ELR (cell line): ENCODE results near the gene DNAJB8.

Experiments used
- DNase-seq: peaks from one replicate; pipeline ENCODE4 v3.0.0-alpha.2; 2015; ENCODE audit warnings: low read depth

Gene DNAJB8

DNA sequence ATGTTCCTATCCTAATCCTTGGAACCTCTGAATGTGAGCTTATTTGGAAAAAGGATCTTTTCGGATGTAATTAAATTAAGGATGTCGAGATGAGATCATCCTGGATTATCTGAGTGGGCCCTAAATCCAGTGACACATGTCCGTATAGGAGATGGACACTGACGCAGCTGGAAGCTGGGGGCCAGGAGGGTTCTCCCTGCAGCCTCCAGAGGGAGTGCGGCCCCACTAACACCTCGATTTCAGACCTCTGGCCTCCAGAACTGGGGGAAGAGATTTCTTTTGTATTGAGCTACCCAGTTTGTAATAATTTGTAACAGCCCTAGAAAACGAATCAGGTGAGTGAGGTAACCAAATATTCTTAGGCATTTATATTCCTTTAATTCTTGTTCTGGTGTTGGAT is 2.5 kb downstream of the DNAJB8 start:
- peak; percentile 15 for DNase-seq

DNA sequence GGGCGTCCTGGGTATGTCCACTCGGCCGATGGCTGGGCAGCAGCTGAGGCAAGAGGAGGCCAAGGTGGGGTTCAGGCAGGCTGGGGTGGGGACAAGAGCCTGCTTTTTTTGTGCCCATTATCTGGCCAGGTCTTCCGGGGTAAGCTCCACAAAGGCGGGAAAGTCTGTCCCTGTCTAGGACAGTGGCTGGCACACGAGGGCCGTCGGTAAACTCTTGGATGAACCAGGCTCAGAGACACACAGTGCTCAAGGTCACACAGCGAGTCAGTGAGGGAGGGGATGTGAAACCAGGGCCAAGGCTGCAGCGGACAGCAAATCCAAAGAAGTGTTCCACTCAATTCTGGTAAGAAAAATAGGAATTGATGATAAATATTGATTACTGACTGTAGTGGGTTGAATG is 2.9 kb downstream of the DNAJB8 start:
- no peak for DNase-seq

DNA sequence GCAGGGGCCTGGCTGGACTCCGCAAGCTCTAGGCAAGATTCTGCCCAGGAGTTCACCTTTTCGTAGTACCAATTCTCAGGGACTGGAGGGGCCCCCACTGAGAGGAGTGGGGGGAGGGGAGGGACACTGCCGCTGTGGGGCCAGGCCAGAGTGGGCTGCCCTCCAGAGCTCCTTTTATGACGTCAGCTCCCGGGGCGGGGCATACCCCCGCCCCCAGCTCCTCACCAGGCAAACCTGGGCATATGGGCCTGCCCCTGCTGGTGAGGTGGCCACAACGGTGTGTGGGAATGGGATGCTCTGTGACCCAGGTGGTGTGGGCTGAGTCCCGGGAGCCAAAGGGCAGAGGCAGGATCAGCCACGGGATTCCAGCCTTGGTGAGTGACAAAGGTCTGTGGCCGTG is 3.3 kb downstream of the DNAJB8 start:
- DNase-seq = no peak

DNA sequence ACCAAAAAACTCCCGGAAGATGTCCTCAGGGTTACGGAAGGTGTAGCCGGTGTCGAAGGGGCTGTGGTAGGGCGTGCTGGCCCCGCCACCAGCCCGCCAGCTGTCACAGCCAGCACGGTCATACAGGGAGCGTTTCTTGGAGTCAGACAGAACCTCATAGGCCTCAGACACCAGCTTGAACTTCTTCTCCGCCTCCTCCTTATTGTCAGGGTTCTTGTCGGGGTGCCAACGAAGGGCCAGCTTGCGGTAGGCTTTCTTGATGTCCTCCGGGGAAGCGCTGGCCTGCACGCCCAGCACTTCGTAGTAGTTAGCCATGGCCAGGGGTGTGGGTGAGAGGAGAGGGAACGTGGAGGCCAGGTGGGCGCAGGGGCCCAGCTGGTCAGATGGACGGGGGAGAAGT is 3.8 kb downstream of the DNAJB8 start:
- DNase-seq = no peak

DNA sequence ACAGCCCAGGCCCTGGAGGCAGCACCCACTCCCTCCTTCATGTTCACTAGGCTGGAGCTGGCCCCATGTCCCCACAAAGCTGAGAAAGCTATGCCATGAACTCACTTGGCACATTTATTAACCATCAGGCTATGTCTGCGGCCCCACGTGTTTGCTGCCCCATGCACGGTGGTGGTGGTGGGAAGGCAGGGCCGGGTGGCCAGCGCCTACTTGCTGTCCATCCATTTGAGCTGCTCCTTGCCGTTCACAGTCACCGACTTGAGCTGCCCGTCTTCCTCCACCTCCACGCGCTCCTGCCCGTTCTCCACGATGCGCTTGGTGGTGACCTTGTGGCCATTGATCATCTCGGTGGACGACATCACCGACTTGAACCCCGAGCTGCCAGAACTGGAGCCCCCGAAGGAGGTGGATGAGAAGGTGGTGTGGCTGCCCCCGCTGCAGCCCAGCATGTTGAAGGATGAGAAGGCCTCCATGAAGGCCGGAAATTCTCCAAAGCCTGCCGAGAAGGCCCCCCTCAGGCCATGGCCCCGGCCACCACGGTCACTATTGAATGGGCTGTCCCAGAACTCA is 4.3 kb downstream of the DNAJB8 start:
- DNase-seq = no peak

DNA sequence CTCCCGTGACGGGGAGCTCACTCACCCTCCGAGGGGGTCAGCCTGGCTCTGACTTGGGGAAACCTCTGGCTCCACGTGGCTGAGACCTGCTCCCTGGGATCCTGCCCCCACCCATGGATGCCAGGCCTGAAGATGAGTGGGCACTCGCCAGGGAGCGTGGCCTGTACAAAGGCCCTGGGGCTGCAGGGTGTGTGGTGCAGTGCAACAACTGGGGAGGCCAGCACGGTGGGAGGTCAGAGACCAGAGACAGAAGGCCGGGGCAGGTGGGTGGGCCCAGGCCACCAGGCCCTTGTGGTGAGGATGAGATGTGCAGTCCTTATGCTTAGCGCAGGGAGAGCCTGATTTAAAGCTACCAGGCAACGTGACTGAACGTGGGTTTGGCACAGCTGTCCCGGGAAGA is 5.0 kb downstream of the DNAJB8 start:
- no peak for DNase-seq

DNA sequence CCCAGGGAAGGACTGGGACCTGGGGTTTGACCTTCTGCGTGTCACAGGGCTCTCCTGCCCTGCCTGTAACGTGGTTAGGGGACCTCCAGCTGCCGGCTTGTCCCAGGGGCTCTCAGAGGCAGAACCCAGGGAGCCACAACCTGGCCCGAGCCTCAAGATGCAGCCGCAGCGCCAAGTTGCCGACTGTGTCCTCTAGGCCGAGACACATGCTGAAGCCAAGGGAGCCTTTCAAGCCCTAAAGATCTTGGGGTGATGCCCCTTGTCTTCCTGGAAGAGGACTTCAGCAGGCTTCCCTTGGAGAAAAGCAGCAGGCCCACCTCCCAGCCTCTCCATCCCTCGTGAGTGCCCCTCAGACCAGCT is 7.2 kb downstream of the DNAJB8 start:
- no peak for DNase-seq

DNA sequence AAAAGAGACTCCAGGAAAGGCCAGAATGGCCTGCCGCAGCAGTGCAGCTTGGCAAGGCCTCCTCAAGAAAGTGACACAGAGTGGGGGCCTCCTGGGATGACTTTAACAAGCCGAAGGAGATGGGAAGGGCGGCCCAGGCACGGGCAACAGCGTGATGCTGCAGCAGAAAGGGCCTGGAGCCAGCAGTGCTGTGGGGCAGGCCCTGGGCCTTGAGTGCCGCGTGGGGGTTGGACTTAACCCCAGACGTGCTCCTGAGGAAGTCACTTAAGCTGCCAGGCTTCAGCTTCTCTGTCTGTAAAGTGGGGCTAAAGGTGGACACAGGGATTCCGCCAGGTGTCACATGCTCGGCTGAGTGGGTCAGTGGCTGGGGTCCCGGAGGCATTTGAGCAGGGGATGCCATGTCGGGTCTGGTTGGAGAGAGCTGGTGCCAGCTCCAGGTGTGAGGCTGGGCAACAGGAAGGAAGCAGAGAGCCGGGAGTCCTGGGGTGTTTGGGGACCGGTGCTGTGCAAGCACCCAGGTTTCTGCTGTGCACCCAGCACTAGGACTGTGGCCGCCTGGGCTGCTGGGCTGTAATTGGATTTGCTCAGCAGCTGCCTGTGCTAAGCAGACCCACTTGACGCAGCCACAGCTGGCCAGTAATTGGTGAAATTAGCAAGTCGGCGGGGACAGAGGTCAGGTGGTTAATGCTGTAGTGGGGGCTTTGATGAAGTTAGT is 7.8 kb downstream of the DNAJB8 start:
- no peak for DNase-seq

DNA sequence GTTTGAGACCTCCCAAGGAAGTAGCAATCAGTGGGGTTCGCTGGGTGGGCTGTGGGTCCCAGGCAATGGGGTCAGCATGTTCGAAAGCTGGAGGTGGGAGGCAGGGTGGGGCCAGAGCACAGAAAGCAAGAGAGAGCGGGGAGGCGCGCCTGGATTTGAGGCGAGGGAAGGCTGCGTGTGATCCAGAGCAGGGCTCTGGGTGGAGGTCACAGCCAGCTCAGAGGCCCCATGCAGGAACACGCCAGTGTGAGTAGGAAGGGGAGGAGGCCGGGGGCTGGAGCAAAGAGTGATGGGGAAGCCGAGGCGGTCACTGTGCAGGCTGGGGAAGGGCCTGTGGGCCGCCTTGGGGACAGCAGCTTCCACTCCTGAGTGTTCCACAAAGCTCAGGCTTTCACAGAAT is 8.8 kb downstream of the DNAJB8 start:
- DNase-seq = no peak

DNA sequence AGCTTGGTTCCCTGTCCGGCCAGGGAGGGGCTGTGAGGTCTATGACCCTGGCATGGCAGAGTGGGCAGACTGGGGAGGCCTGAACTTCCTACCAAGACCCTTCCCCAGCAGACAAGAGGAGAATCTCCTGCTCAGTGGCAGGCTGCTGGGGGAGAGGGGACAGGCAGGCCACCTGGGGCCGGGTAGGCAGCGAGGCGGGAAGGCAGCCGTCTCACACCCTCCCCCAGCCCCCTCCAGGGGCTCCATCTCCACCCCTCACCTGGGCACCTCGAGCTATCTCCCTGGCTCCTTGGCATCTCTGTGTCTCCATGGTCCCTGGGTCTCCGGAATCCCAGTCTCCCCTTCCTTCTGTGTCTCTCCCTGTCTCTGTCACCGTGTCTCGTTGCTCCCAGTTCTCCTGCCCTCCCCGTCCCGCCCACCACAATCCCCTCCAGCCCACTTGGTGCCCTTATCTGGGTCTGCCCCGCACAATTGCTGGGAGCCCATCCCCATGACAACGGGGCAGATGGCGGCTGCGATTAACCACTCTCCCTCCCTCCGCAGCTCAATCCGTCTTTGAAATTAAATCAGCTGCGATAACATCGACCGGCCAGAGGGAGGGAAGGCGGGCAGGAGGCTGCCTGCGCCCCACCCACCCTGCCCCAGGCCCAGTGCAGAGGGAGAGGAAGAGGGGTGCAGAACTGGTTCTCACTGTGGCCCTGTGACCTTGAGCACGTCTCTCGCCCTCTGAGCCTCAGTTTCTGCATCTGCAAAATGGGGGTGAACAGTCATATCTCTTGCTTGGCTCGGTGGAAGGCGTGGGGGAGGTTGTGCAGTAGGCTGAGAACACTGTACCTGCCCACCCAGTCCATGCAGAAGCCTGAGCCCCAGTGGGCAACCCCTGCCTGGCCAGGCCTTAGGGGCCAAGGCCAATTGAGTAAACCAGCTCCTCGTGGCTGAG is 9.6 kb downstream of the DNAJB8 start:
- no peak for DNase-seq

DNA sequence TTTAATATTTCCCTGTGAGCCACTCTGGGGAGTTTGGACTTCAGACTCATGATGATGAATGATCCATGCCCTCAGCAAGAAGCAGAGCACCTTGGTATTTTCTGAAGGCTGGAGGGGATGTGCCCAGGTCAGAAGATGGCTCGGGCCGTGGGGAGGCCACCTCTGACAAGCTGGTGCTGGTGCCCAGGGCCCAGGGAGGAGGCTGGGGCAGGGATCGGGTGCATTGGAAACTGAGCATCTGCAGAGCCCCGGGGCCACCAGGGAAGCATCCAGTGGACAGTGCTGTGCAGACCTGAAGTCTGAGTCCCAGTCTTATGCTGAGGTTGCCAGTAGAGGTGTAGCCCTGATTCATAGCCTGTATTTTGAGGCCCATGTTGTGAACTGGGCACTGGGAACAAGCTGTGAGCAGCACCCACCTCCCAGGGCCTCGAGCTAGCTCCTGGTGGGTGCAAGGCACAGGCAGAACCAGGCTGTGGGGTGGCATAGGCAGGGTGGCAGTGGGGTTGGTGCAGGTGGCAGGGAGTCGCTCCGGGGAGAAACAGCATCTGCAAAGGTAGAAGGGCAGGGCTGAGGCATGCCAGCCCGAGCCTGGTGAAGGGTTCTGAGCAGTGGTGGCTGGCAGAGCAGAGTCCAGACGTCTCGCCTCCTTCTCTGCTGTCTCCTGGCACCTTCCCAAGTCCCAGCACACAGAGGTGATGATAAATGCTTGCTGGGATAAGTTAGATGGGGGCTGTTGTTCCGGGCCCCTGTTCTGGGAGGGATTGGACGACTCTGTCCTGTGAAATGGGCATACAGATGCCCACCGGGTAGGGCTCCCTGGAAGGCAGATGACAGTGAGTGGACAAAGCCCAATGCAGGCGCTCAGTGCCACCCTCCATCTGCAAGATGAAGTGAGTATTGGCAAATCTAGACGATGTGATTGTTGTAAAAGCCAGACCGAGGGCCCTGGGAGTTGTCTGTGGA is 10.6 kb downstream of the DNAJB8 start:
- DNase-seq = no peak

DNA sequence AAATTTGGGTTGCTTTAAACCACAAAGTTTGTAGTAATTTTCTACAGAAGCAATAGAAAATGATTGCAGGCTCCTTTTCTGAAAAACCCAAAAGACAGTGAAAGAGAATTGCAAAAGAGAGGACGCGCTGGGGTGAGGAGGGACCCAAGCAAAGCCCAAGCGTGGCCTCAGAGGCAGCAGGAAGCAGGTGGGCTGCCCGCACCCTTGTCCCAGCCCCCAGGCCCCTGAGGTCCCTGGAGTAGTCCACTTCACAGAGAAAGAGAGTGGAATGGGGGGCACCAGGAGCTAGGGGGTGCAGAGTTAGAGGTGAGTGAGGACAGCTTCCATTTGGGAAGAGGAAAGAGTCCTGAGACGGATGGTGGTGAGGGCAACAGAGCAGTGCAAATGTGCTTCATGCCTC is 11.6 kb downstream of the DNAJB8 start:
- DNase-seq = no peak

DNA sequence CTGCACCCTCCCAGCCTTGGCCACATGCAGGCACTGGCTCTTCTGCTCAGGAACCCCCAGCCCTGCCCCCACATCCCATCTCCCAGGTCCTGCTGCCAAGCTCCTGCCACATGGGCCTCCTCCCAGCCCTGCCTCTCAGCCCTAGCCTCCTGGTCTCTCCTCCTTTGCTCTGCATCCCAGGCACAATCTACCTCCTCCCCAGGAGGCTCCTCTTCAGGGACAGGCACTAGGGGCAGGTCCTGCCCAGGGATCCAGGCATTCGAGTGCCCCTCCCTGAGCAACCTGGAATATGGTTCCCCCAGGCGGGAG is 12.4 kb downstream of the DNAJB8 start:
- no peak for DNase-seq

DNA sequence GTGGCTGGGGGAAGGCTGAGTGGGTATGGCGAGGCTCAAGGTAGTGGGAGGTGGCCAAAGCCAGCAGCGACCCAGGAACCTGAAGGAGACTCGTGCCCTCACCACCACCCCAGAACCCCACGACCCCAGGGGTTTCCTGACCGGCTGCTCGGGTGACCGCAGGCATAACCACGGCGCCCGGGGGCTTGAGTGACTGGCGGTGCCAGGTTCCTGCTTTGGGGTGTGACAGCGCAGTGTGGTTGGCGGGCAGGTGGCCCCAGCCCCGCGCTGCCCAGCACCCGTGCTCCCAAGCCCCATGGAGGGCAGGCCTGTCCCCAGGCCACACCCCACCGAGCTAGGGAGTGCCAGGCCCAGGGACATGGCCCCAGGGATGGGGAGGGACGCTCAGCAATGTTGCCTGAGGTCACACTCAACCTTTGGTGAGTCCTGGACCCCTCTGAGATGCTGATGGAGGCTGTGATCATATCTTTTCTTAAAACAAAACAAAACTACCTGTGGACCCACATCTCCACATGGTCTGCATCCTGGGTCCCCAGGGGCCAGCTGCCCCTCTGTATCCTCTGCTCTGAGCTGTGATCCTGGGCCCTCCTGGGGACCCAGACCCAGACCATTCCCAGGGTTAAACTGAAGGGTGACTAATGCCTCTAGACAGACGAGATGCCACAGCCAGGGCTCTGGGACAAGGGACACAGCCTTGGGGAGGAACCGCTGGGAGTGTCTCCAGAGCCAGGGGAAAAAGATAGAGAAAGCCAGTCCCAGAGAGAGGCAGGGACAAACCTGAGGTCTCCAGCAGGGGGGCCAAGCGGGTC is 13.0 kb downstream of the DNAJB8 start:
- no peak for DNase-seq

DNA sequence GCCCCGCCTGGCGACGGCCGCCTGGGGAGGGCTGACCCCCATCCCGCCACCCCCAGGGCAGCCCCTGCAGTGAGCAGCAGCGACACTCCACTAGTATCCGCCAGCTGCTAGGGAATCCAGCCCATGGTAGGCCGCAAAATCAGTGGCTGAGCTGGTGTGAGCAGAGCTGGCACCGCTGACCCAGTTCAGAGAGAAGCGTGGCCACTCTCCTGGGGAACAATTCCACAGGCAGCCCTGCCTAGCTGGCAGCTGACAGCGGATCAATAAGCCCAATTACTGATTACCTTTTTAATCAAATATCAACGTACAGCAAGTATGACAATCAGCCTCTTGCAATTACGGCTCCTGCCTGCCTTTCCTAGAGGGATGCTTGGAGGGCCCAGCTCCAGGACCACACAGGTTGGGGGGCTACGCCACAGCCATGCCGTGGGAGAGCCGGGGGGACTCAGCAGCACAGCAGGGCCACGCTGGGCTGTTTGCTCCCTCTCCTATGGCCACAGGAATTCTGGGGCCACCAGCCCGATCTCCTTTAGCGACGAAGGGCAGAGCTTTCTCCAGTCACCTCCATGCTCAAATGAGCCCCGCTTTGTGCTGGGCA is 13.9 kb downstream of the DNAJB8 start:
- DNase-seq = no peak

DNA sequence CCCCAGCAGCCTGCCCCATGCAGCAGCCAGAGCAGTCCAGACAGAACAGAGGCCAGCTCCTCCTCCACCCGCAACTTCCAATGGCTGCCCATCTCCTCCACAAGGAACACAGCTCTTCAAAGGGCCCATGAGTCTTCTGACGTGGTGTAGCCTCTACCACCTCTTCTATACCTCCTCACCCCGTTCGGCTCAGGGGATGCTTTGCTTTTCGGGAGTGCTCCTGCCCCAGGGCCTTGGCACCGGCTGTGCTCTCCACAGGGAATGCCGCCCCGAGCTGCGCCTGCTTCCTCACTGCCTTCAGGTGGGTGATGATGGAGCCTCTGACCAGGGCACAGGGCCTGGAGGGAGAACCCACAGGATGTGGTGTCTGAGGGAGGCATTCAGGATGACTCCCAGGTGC is 14.6 kb downstream of the DNAJB8 start:
- DNase-seq = no peak

DNA sequence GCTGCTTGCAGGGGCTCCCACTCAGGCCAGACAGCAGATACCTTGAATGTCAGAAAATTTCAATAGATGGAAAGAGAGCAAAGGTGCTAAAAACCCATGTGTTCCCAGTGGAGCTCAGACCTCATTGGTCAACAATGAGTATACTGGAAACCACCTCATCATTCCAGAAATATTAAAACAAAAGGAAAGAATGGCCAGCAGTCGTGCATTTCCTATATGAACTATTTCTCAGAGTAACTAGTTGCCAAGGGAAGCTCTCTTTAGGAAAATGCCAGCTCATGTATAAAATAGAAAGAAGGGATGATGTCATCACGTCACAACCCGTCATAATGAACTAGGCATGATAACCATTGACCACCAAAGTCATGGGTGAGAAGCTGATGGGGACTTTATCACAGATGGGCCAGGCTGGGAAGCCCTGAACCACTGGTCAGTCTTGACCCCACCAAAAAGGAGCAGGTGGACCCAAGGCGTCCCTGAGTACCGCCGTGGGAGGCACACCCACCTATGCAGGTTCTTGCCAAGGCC is 17.5 kb downstream of the DNAJB8 start:
- DNase-seq = peak; percentile 22

DNA sequence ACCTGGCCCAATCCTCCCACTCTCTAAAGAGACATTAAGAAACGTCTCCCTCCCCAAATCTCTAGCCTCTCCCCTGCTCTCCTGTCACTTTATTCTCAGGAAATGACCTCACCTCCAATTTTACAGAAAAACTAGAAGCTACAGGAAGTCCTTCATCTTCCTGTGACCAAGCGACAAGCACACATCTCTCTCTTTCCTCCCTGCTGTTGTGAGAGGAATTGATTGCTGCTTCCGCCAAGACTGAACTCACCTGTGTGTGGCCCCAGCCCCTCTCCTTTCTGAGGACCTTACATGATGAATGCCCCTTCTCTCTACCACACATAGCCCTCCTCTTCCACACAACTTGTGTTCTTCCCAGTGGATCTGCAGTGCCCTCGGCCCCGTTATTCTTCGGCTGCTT is 18.2 kb downstream of the DNAJB8 start:
- no peak for DNase-seq

DNA sequence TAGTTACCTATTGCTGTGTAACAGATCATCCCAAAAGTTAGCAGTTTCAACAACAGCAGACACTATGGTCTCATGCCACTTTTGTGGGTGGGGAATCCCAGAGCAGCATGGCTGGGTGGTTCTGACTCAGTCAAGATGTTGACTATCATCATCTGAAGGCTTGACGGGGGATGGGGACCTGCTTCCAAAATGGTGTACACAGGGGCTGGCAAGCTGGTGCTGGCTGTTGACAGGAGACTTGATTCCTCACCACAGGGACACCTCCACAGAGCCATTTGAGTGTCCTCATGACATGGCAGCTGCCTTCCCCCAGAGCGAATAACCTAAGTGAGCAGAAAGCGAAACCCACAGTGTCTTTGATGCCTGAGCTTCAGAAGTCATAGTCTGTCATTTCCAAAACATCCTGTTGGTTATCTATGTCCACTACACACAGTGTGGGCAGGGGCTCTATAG is 19.1 kb downstream of the DNAJB8 start:
- no peak for DNase-seq

DNA sequence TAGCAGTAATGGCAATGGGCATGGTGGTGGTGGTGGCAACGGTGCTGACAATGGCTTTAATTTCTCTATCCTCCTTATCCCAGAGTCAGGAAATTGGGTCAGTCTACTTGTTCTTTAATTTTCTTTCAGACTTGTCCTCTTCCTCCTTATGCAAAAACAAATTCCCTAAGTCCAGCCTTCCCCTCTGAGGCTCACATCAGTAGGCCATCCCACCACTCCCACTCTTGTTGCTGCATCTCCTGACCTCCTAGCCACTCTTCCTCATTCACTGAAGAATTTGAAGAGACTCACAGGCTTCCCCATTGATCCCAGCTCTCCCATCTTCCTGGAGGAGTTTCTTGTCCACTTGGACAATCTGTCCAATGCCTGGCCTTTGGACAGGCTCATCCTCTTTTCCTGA is 19.9 kb downstream of the DNAJB8 start:
- DNase-seq = no peak

DNA sequence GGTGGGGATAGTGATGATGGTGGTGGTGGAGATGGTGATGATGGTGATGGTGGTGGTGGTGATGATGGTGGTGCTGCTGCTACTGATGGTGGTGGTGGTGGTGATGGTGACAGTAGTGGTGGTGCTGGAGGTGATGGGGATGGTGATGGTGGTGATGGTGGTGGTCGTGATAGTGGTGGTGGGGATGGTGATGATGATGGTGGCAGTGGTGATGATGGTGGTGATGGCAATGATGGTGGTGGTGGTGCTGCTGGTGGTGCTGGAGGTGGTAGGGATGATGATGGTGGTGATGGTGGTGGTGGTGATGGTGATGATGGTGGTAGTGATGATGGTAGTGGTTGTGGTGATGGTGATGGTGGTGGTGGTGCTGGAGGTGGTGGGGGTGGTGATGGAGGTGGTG is 21.3 kb downstream of the DNAJB8 start:
- DNase-seq = no peak
